ENCODE measurements around the gene STOX1. TPM values are rescaled to one million over a fixed set of nuclear protein-coding genes. Genes with fewer than 3 reads are reported as not detected.

The STOX1 gene
- total and polyA plus RNA-seq, 2 of the 13 experiments (the other 11 are each of a cell fraction or from before 2014, with no cell fraction given): 2.5 to 6.0 TPM

DNA sequence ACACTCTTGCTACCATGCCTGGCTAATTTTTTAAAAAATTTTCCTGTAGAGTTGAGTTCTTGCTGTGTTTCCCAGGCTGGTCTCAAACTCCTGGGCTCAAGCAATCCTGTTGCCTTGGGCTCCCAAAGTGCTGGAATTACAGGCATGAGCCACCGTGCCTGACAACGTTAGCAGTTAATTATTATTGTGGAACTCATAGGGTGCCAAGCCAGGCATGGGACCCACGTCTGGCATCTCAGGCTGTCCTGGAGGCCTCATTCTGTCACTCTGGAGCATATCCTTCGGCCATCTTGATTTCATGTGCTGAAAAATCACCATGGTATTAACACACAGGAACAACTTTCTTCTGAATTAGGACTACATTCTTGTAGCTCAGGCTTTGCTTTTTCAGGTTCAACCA is 21.5 kb downstream of the STOX1 start:
- Histone ChIP-seq H4K20me1 (ENCODE audit: insufficient read depth, low read length) (no peaks in the 10 kb centered on the region), H3K27ac (ENCODE audit: extremely low read length, insufficient read depth, low read length) (no peak overlapping the region), H3K4me1 (ENCODE audit: insufficient read depth, low read length) (no peaks in the 10 kb centered on the region), H3K27me3 (ENCODE audit: control insufficient read depth in 1 of 2, insufficient read depth in 2 of 2, low read length in 2 of 2) (no peaks in the 10 kb centered on the region), H3K4me3 (replicated peaks in 1 of 3; ENCODE audit: insufficient read depth in 1 of 3, low read depth in 2 of 3, low read length in 3 of 3) (no peak overlapping the region), H3K36me3 (replicated peaks in 1 of 2; ENCODE audit: control insufficient read depth in 1 of 2, insufficient read depth in 2 of 2, low read length in 2 of 2) (no peaks in the 10 kb centered on the region), H3K9me3 (ENCODE audit: low read length) (no peaks in the 10 kb centered on the region), H3K4me2 (ENCODE audit: low read depth, low read length) (no peak overlapping the region), H2AFZ (ENCODE audit: low read length) (no peak overlapping the region), H3K79me2 (ENCODE audit: insufficient read depth, low read length) (no peaks in the 10 kb centered on the region), H3K9ac (ENCODE audit: insufficient read depth, low read depth, low read length) (no peak overlapping the region)
- intact Hi-C loops (cut with micrococcal nuclease; ENCODE audit: unreplicated experiment) (no loop called here), in situ Hi-C loops (cut with HindIII; ENCODE audit: extremely low pct_ligation_motif_present, low pct_unique_long_range_greater_than_20kb) (no loop called here)
- ChIA-PET POLR2A (interaction anchor here (0.9 to 2.2 kb wide), 3 partner anchors 11 to 107 kb away, joined by 3 to 8 read pairs (median 3); partner anchors contain the start of genes DDX21 and STOX1), CTCF (ENCODE audit: low intra/inter-chr PET ratio, low total read pairs) (no interaction called here)
- BruUV-seq (replicated peaks): no TSS peak
- ATAC-seq (no peak), DNase-seq (ENCODE audit: low spot score) (no peak), FAIRE-seq (no peak)
- TF ChIP-seq ZFP36 (IDR thresholded peaks at IDR 0.05; ENCODE audit: borderline replicate concordance, low read depth, low read length, partially characterized antibody): no peak
- no peak for TF ChIP-seq ZBTB37 (CRISPR knock-in tag; IDR thresholded peaks at IDR 0.05)
- no peak for TF ChIP-seq FOXK2 (IDR thresholded peaks at IDR 0.05)
- WGBS (ENCODE audit: low lambda C conversion rate): 89% methylated on average over 3 of the region's 4 CpGs

DNA sequence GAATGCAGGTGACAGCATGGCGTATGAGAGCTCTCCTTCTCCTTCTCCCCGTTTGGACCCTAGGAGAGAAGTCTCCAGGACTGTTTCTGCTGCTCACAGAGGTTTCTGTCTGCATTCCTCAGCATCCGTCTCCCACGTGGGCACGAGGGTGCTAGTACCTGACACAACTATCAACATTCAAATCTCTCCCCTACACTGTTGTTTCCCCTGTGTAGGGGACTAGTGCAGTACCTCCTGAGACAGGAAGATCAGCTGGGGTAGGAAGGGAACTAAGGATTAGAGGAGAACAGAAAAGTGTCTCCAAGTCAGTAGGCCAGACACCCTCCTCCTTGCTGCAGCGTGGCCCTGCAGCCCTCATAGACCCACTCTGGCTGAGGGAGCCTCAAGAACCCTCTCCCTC is 29.0 kb downstream of the STOX1 start:
- FAIRE-seq (no peak), ATAC-seq (no peak), DNase-seq (ENCODE audit: low spot score) (no peak)
- H3K4me1 ChIP-seq (ENCODE audit: insufficient read depth, low read length): no peaks in the 10 kb centered on the region
- intact Hi-C loops (cut with micrococcal nuclease; ENCODE audit: unreplicated experiment) (no loop called here), in situ Hi-C loops (cut with HindIII; ENCODE audit: extremely low pct_ligation_motif_present, low pct_unique_long_range_greater_than_20kb) (no loop called here)
- CTCF ChIA-PET (ENCODE audit: low intra/inter-chr PET ratio, low total read pairs): no interaction called here
- peaks cover 10% of the 10 kb centered on the region for H3K9me3 ChIP-seq (ENCODE audit: low read length)
- no TSS peak for BruUV-seq (replicated peaks)
- no peaks in the 10 kb centered on the region for H3K36me3 ChIP-seq (replicated peaks in 1 of 2; ENCODE audit: control insufficient read depth in 1 of 2, insufficient read depth in 2 of 2, low read length in 2 of 2)
- WGBS (ENCODE audit: low lambda C conversion rate): 87% methylated on average over 6 of the region's 6 CpGs
- H3K27ac ChIP-seq (ENCODE audit: extremely low read length, insufficient read depth, low read length): no peak overlapping the region
- no peak overlapping the region for H3K4me3 ChIP-seq (replicated peaks in 1 of 3; ENCODE audit: insufficient read depth in 1 of 3, low read depth in 2 of 3, low read length in 3 of 3)
- POLR2A ChIA-PET: no interaction called here
- H4K20me1 ChIP-seq (ENCODE audit: insufficient read depth, low read length): no peaks in the 10 kb centered on the region
- no peaks in the 10 kb centered on the region for H3K27me3 ChIP-seq (ENCODE audit: control insufficient read depth in 1 of 2, insufficient read depth in 2 of 2, low read length in 2 of 2)
- H3K9ac ChIP-seq (ENCODE audit: insufficient read depth, low read depth, low read length): no peak overlapping the region
- no peaks in the 10 kb centered on the region for H3K79me2 ChIP-seq (ENCODE audit: insufficient read depth, low read length)
- H2AFZ ChIP-seq (ENCODE audit: low read length): no peak overlapping the region
- no peak overlapping the region for H3K4me2 ChIP-seq (ENCODE audit: low read depth, low read length)
- TF ChIP-seq ETV6 (CRISPR knock-in tag; conservative IDR thresholded peaks at IDR 0.05): no peak
- no peak for TF ChIP-seq HIC2 (CRISPR knock-in tag; IDR thresholded peaks at IDR 0.05; ENCODE audit: low read depth)
- TF ChIP-seq, protein P1, sequence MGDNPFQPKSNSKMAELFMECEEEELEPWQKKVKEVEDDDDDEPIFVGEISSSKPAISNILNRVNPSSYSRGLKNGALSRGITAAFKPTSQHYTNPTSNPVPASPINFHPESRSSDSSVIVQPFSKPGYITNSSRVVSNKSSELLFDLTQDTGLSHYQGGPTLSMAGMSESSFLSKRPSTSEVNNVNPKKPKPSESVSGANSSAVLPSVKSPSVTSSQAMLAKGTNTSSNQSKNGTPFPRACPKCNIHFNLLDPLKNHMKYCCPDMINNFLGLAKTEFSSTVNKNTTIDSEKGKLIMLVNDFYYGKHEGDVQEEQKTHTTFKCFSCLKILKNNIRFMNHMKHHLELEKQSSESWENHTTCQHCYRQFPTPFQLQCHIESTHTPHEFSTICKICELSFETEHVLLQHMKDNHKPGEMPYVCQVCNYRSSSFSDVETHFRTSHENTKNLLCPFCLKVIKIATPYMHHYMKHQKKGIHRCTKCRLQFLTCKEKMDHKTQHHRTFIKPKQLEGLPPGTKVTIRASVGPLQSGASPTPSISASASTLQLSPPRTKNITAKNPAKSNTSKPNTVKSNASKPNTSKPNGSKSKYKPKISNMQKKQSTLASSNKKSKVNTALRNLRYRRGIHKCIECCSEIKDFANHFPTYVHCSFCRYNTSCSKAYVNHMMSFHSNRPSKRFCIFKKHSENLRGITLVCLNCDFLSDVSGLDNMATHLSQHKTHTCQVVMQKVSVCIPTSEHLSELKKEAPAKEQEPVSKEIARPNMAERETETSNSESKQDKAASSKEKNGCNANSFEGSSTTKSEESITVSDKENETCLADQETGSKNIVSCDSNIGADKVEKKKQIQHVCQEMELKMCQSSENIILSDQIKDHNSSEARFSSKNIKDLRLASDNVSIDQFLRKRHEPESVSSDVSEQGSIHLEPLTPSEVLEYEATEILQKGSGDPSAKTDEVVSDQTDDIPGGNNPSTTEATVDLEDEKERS (CRISPR knock-in tag; IDR thresholded peaks at IDR 0.05): no peak
- TF ChIP-seq RORA (CRISPR knock-in tag; IDR thresholded peaks at IDR 0.05): no peak
- no peak for TF ChIP-seq SMAD3 (CRISPR knock-in tag; IDR thresholded peaks at IDR 0.05)
- no peak for TF ChIP-seq ELF4 (CRISPR knock-in tag; IDR thresholded peaks at IDR 0.05; ENCODE audit: borderline replicate concordance)
- TF ChIP-seq, protein P2, sequence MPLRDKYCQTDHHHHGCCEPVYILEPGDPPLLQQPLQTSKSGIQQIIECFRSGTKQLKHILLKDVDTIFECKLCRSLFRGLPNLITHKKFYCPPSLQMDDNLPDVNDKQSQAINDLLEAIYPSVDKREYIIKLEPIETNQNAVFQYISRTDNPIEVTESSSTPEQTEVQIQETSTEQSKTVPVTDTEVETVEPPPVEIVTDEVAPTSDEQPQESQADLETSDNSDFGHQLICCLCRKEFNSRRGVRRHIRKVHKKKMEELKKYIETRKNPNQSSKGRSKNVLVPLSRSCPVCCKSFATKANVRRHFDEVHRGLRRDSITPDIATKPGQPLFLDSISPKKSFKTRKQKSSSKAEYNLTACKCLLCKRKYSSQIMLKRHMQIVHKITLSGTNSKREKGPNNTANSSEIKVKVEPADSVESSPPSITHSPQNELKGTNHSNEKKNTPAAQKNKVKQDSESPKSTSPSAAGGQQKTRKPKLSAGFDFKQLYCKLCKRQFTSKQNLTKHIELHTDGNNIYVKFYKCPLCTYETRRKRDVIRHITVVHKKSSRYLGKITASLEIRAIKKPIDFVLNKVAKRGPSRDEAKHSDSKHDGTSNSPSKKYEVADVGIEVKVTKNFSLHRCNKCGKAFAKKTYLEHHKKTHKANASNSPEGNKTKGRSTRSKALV (CRISPR knock-in tag; IDR thresholded peaks at IDR 0.05): no peak
- no peak for TF ChIP-seq ZNF644 (CRISPR knock-in tag; IDR thresholded peaks at IDR 0.05; ENCODE audit: low read depth)
